ENCODE measurements around the gene TLR6.
A peak's percentile ranks its signal among the peaks of the same experiment; 100 is the strongest.

The TLR6 gene

DNA sequence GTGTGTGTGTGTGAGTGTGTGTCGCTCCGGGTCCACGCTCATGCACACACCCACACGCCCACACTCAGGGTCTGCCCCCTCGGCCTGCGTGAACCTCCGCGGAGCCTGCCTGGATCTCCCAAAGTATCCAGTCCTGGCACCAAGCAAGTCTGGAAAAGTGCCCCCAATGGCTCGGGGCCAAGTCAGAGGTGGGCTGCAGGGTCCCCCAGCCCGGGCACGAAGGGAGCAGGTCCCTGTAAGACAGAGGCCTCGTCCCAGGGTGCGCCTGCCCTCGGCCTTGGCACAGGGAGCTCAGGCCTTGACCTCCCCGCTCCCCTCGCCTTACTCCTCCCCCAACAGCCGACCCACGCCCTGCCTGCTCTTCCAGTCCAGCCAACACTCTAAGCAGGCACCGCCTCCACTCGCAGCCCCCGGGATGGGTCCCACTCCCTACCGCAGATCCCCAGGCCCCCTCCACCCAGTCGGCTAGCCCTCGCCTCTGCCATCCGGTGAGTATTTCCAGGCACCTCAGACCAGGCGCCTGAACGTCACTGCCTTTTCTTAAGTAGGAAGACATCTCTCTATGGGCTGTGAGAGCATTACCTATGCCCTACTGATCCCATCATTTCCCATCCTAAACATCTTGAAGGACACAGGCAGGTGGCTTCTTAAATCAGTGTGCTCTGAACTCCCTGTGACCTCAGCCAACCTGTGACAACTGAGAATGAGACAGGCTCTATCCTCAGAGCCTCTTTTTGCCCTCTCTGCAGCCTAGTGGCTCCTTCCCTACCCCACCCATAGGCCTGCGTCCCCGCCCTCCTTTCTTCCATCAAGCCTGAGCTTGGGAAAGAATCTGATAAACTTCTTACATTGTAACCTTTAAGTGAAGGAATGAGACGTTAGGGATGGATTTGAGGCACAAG lies 11.7 kb upstream of the TLR6 start:
- DNase-seq (ENCODE audit: low read depth in 2 of 2): no peak

DNA sequence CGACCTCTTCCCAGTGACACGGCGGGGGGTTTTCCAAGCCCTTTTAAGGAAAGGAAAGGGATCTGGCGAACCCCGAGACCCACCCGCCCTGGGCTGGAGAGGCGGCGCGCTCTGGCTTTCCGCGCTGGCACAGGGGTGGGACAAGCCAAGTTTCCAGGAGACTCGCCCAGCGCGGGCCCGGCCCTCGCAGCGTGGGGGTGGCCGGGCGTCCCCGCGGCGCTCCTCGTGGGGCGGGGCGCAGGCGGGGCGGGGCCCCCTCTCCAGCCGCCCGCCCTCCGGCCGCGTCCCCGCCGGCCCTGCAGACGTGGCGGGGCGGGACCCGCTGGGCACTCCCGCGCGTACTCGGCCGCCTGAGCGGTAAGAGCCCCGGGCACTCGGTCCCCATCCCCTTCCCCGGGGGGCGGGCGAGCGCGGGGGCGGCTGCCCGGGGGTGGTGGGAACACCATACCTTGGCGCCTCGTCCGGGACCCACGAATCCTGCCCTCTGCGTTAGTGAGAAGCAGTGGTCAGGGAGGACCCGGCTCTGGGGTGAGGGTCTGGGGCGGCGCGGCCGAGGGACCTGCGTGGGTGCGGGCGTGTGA lies 11.0 kb upstream of the TLR6 start, which contains the start of gene FAM114A1:
TSS of gene FAM114A1 (plus strand) at position 329 of the 581 bp plus-strand sequence. CDS start 10,273 bp downstream, outside the sequence.
- DNase-seq (ENCODE audit: low read depth in 2 of 2): peak in 1 of 2 experiments; percentile 17

DNA sequence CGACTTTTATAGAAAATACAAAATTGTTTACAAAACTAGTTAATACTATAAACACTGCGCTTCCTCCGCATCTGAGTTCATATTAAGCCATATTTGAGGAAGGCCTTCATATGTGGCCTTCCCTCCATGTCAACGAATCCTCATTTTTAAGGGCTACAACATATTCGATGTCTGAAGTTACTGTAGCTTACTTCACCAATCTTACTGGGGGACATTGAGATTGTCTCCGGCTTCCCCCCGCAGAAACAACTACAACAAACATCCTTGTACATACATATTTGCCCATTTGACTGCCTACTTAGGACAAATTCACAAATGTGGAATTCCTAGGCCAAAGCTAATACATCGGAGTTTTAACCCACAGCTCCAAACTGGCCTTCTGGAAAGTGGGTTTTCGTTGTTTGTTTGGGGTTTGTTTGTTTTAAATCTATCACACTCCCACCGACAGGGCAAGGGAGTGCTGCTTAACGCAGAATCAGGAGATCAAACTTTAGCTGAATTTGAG lies 10.4 kb upstream of the TLR6 start:
- no peak for DNase-seq (ENCODE audit: low read depth in 2 of 2)

DNA sequence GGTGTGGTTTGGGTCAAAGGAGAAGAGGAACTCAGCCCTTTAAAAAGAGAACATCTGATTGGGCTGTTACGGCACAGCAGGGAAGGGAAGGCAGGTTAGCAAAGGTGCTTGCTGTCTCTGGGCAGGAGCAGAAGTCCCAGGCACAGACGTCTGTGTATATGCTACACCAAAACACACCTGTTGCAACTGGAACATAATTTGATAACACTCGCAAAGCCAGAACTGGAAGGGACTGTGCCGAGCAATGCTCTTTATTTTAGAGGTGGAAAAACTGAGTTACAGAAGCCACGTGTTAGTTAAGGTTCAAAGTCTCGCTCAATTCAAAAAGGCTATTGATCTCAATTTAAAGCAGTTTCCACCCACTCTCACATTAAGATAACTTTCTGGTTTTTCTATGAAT lies 8.8 kb upstream of the TLR6 start:
- no peak for DNase-seq (ENCODE audit: low read depth in 2 of 2)

DNA sequence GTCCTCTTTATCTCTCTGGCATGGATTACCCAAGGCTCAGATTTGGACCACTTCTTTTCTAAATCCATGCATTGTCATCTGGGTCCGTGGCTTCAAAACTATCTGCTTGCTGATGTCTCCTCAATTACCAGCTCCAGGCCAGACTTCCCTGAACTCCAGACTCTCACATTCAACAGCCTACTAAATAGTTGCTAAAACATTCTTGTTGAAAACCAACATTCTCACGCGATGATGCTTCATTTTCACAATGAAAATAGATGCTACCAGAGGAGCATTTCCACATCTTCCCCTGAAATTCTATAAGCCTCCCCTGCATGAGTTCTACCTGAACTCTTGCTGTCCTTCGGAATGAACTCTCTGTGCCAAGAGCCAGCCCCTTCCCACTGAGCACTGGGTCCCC lies 5.2 kb upstream of the TLR6 start:
- DNase-seq (ENCODE audit: low read depth in 2 of 2): no peak

DNA sequence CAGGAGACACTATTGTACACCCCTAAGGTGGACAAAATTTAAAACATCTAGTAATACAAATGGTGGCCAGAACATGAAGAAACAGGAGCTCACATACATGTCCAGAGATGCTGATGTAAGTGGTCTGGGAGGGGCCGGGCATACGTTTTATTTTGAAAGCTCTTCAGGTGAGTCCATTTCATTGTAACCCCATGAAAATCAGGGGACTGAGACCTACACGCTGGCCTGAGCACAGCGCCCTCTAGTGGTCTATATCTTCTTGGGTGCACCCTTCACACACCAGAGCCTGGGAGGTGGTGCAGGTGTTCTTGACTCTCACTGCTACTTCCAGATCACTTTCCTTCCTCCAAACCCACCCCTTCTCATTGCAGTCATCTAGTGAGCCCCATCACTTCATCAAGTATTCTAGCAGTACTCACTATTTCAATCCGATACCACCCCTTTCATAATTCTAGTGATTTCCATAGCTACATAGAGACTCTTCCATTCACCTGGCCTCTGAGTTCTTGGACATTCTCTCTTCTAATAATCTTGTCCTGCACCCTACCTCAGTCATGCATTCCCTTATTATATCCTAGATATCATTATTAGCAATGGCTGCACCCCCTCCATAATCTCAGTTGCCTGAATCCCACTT lies 4.3 kb upstream of the TLR6 start:
- peak in 1 of 2 experiments; percentile 47 for DNase-seq (ENCODE audit: low read depth in 2 of 2)

DNA sequence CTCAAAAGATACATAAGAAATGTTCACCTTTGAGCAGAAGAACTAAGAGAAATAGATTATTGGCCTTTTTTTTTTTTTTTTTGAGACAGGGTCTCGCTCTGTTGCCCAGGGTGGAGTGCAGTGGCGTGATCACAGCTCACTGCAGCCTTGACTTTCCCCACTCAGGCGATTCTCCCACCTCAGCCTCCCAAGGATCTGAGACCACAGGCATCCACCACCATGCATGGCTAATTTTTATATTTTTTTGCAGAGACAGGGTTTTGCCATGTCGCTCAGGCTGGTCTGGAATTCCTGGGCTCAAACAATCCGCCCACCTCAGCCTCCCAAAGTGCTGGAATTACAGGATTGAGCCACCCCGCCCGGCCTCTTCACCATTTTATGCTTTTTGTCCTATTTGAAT lies 2.9 kb upstream of the TLR6 start:
- no peak for DNase-seq (ENCODE audit: low read depth in 2 of 2)

DNA sequence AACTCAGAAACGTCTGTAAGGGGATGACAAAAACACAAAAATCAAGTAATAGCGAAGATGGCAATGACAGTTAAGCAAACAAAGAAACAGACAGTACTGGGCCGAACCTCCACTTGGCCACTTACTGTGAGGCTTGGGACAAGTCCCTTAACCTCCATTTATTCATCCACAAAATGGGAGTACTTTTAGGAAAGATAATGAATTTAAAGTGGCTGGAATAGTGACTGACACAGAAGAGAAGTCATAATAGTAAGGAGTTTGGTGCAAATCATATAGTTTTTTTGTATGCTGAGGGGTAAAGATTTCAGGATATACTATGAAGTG lies 1.4 kb upstream of the TLR6 start:
- no peak for DNase-seq (ENCODE audit: low read depth in 2 of 2)

DNA sequence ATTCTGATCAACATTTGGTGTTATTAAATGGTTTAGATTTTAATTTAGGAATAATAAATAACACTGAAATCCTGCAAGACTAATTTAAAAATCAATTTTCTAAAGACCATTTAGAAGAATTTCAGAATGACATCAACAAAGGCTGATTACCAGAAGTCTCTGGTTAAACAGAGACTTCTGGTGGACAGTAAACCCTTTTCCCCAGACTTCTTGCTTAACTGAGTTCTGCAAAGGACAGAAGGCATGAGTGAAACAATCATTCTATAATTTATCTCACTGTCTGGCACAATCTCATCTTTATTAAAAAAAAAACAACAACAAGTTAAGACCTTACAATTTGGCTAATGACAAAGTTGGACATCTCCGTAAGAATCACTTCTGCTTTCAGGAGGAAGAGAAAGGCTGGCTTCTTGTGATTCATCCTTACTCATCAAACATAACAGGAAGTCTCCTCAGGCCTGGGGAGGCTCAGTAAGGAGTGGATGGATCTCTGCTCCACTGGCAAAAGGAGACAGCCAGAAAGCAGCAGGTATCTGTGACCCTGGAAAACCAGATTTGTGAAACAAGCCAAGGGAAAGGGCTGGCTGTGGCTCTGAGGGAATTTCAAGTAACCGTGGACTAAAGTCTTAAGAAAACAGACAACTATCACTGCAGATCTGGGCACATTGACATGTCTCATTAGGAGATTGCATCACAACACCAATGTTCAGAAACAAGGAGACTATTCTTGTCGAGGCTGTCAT lies 908 bp upstream of the TLR6 start:
- peak in 1 of 2 experiments; percentile 12 for DNase-seq (ENCODE audit: low read depth in 2 of 2)

DNA sequence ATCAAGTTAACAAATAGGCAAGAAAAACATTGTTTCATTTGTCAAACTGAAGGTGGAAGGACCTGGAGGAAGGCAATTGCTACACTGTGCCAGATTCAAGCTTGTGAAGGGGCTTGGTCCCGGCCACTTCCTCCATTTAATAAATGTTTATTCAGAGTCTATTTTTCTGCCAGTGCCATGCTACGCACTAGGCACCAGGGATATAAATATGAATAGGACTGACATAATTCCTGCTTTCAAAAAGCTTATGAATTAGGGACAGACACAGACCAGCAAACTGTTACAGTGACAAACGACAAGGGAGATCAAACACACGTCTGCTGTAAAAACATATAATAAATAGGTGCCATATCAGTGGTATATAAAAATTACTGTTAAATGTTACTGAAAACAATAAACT lies 571 bp downstream of the TLR6 start:
- no peak for DNase-seq (ENCODE audit: low read depth in 2 of 2)

DNA sequence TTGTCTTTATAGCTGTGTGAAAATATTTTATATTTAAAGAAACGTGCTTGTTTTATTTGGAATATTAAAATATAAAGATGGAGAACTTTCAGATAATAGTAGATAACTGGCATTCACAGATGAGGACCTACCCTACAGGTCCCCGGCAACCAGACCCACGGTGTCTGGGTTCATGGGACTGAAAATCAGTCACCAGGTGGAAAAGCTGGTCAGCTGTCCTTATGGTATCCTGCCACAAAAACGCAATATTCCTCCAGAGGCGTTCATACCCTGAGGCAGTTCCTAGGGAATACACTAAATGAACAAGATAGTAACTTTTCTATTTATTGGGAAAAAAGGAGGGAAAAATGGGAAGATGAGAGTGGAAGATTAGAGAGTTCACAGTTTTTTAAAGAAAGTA lies 1.2 kb downstream of the TLR6 start:
- no peak for DNase-seq (ENCODE audit: low read depth in 2 of 2)

DNA sequence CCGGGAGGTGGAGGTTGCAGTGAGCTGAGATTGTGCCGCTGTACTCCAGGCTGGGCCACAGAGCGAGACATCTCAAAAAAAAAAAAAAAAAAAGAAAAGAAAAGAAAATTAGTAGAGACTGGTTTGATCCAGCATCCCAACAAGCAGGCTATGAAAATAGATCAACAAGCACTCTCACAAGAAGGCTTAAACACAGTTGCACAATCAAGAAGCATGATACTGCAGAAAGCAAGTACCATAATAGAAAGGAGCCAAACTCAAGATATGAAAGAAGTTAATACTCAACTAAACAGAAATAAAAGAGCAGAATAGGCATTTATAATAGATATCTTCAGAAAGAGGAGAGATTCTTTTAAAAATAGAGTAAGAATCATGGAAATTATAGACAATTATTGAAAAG lies 10.6 kb downstream of the TLR6 start:
- DNase-seq (ENCODE audit: low read depth in 2 of 2): no peak

DNA sequence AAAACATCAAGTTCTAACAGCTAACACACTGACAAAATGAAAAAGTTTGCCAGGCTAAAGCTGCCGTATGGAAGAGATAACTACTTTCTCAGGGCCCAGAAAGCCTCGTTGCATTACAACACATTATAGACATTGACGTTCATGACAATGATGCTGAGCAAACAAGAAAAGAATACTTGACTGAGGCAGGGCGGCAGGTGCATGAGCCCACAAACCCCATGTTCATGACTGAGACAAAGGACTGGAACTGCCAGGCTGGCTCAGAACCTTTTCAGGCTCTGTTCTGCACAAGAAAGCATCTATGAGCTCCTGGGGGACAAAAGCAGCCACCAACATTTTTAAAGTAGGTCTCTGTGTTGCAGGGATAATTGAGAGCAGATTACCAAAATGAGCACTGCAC lies 13.6 kb downstream of the TLR6 start:
- DNase-seq (ENCODE audit: low read depth in 2 of 2): no peak

DNA sequence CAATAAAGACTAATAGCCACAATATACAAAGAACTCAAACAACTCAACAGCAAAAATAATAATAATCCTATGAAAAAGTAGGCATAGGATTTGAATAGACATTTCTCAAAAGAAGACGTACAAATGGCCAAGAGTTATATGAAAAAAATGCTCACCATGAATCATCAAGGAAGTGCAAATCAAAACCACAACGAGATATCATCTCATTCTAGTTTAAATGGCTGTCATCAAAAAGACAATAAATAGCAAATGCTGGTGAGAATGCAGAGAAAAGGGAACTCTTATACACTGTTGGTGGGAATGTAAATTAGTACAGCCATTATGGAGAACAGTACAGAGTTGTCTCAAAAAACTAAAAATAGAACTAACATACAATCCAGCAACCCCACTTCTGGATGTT lies 18.8 kb downstream of the TLR6 start:
- DNase-seq (ENCODE audit: low read depth in 2 of 2): no peak

DNA sequence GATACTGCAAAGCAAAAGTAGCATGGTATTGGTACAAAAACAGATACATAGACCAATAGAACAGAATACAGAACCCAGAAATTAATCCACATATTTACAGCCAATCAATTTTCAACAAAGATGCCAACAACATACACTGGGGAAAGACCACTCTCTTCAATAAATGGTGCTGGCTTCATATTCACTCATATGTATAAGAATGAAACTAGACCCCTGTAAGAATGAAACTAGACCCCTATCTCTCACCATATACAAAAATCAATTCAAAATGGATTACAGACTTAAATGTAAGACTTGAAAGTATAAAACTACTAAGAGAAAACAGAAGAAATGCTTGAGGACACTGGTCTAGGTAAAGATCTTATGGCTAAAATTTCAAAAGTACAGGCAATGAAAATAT lies 19.3 kb downstream of the TLR6 start:
- no peak for DNase-seq (ENCODE audit: low read depth in 2 of 2)

DNA sequence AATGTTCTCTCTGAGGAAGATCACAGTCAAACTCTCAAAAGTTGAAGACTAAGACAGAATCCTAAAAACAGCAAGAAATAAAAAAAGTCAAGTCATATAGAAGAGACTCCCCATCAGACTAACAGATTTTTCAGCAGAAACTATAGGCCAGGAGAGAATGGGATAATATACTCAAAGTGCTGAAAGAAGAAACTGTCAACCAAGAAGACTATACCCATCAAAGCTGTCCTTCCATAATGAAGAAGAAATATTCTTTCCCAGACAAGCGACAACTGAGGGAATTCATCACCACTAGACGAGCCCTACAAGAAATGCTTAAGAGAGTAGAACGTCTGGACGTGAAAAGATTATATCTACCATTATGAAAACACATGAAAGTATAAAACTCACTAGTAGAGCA lies 22.0 kb downstream of the TLR6 start:
- DNase-seq (ENCODE audit: low read depth in 2 of 2): no peak

DNA sequence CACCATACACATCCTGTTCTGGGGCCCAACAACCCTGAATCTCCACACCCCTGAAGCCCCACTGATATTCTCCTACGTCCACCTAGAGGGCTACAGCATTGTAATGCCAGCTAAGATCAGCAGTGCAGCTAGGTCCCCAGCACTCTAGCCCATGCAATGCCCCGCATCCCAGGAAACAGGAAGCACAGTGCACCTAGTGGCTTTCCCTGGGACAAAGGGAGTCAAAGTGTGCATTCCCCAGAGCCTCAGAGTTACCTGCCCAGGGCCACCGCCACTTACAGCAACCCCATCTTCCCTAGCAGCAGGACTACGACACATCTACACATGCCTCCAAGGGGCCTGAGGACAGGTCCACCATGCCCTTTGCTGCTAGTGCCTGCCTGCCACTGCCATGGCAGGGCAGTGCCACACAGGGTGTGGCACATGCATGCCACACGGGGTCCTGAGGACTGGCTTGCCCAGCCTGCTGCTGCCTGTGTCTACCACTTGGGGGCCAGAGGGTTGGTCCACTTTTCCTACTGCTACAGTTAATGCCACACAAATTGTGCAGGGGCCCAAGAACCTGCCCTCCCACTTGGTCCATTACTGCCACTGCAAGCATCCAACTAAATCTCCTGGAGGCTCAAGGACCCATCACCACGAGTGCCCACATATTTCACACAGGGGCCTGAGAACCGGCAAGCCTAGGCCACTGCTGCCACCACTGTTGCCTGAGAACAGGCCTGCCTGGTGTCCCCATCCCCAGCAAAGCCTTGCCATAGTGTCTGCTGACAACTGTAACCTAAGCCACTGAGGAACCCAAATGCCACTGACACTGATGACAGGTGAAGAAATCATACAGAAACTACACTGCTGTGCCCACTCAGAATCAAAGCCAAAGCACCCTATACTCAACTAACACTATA lies 23.7 kb downstream of the TLR6 start:
- DNase-seq (ENCODE audit: low read depth in 2 of 2): no peak

DNA sequence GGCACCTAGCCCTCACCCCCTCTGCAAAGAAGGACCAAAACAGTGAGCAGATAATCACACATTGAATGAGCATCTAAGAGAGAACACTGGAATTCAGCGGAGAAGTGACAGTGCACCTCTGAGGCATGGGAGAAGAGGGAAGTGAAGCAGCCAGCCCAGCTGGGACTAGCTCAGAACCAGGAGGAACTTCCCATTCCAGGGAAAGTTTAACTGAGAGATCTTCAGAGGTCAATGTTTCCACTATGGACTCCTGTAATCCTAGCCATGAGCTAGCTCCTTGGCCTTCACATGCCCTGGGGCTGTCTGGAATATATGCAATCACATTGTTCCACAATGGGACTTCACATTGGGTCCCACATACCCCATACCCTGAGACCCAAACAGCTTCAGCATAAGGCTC lies 24.4 kb downstream of the TLR6 start:
- no peak for DNase-seq (ENCODE audit: low read depth in 2 of 2)

DNA sequence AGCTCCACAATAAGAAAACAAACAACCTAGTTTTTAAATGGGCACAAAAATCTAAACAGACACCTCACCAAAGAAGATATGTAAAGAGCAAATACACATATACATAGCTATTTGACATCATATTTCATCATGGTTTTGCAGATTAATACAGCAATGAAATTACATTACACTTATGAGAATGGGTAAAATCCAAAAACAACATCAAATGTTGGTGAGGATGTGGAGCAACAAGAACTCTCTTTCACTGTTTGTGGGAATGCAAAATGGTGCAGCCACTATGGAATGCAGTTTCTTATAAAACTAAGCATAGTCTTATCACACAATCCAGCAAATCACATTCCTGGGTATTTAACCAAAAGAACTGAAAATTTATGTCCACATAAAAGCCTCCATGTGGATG lies 25.0 kb downstream of the TLR6 start:
- no peak for DNase-seq (ENCODE audit: low read depth in 2 of 2)

DNA sequence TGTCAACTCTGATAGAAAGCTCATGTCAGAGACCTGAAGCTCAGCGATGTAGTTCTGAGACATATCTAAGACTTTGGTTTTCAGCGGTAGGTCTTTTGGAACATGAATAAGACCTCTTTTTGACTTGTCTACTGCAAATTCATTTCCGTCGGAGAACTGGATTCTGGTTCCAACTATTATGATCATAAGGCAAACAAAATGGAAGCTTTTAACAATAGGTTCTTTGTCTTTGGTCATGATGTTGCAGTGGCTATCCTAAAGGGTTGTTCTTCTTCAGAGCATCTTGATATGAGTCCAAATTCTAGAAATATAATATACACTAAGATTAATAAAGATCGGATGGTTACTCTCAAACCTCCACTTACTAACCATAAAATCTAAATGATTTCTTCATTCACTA lies 27.4 kb downstream of the TLR6 start:
- no peak for DNase-seq (ENCODE audit: low read depth in 2 of 2)

DNA sequence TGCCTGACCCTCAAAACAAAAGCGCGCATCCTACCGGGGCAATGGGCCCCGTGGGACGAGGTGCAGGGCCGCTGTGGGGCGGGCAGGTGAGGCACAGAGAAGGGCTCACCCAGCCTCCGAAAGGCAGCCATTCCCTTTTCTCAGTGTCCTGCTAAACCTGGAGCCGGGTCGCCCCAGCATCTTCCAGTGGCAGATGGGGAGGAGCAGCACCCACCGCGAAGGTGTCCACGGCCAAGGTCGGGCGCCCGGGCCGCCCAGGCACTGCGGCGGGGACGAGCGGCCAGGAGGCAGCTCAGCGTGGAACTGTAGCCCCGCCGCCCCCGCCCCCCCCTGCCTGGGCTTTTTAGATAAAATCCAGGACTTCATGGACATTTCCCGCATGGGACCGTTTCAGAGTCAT lies 32.9 kb downstream of the TLR6 start:
- DNase-seq (ENCODE audit: low read depth in 2 of 2): no peak
